GM18909 (cell line): ENCODE results near the gene PITPNC1.

Experiments used
- ATAC-seq: cut with Tn5 transposase; IDR thresholded peaks from one replicate; pipeline ENCODE4 v1.9.1; 2021; ENCODE audit warnings: mild to moderate bottlenecking; ENCODE audit not compliant: unreplicated experiment, poor library complexity

PITPNC1 gene

GRCh38 chr17:67528751-67529436 is 151.8 kb downstream of the PITPNC1 start:
- no peak for ATAC-seq

- no peak for ATAC-seq
These were observed 154.2 kb downstream of the PITPNC1 start for GRCh38 chr17:67531291-67531690.

- ATAC-seq: no peak
These were observed 155.3 kb downstream of the PITPNC1 start for GRCh38 chr17:67532326-67532871.

- no peak for ATAC-seq
These were observed 157.9 kb downstream of the PITPNC1 start for GRCh38 chr17:67534941-67535340.

- no peak for ATAC-seq
These were observed 165.4 kb downstream of the PITPNC1 start for GRCh38 chr17:67542219-67543114.

GRCh38 chr17:67544364-67544955 is 167.4 kb downstream of the PITPNC1 start:
- no peak for ATAC-seq

GRCh38 chr17:67546578-67547527 is 169.8 kb downstream of the PITPNC1 start:
- ATAC-seq: peak; percentile 86

GRCh38 chr17:67548693-67549092 is 171.6 kb downstream of the PITPNC1 start:
- ATAC-seq: no peak

- ATAC-seq: no peak
These were observed 172.7 kb downstream of the PITPNC1 start for GRCh38 chr17:67549820-67550219.

GRCh38 chr17:67554634-67555033 is 177.6 kb downstream of the PITPNC1 start:
- no peak for ATAC-seq

- no peak for ATAC-seq
These were observed 178.8 kb downstream of the PITPNC1 start for GRCh38 chr17:67555855-67556254.

- ATAC-seq: no peak
These were observed 180.2 kb downstream of the PITPNC1 start for GRCh38 chr17:67557052-67557845.

- no peak for ATAC-seq
These were observed 180.8 kb downstream of the PITPNC1 start for GRCh38 chr17:67557921-67558320.

GRCh38 chr17:67558740-67559380 is 181.8 kb downstream of the PITPNC1 start:
- ATAC-seq: no peak

- no peak for ATAC-seq
These were observed 182.4 kb downstream of the PITPNC1 start for GRCh38 chr17:67559381-67559966.

GRCh38 chr17:67562005-67562404 is 184.9 kb downstream of the PITPNC1 start:
- ATAC-seq: no peak

- ATAC-seq: no peak
These were observed 186.7 kb downstream of the PITPNC1 start for GRCh38 chr17:67563692-67564228.

- ATAC-seq: no peak
These were observed 188.0 kb downstream of the PITPNC1 start for GRCh38 chr17:67565068-67565467.
